ENCODE measurements around the gene MED19. TPM values are rescaled to one million over a fixed set of nuclear protein-coding genes. Genes with fewer than 3 reads are reported as not detected.

MED19 gene
- total RNA-seq, 2 experiments from 2014 or later = 13.7 to 14.9 TPM

- no peak for DNase-seq
- H3K9me3 ChIP-seq (ENCODE audit: control insufficient read depth in 1 of 2, insufficient read depth in 1 of 2, low read length in 2 of 2) = no peaks in the 10 kb centered on the region
- H3K27ac Mint-ChIP-seq = peak overlapping the region; percentile 90
- H3K27me3 ChIP-seq (ENCODE audit: control insufficient read depth in 1 of 2, insufficient read depth in 2 of 2, low read length in 2 of 2) = no peaks in the 10 kb centered on the region
- POLR2A ChIA-PET = interaction anchor here (0.7 to 2.3 kb wide), 6 partner anchors 12 to 332 kb away, joined by 3 to 9 read pairs (median 4); partner anchors contain the start of genes MED19, SELENOH, TMX2 and TNKS1BP1
- intact Hi-C loops (cut with DNase I, micrococcal nuclease) = loop anchor here in 1 of 2 experiments (1.0 to 5.0 kb wide), 2 partner anchors 10 to 330 kb away; no protein-coding TSS in a partner anchor
- no peaks in the 10 kb centered on the region for H3K27me3 Mint-ChIP-seq
- no peaks in the 10 kb centered on the region for H3K9me3 Mint-ChIP-seq
- H3K4me3 Mint-ChIP-seq = peak overlapping the region; percentile 96
- H3K36me3 Mint-ChIP-seq (ENCODE audit: low read depth) = peaks cover 36% of the 10 kb centered on the region
- H3K4me1 ChIP-seq (ENCODE audit: insufficient read depth, low read length) = peaks cover 25% of the 10 kb centered on the region
- peak overlapping the region; percentile 93 for H3K4me3 ChIP-seq (ENCODE audit: low read length)
- no peak for ATAC-seq (ENCODE audit: poor library complexity)
- CTCF ChIA-PET = interaction anchor here (1.1 to 1.5 kb wide), 5 partner anchors 8 to 321 kb away, joined by 3 to 5 read pairs (median 3); partner anchors contain the start of genes SSRP1 and UBE2L6
- peak overlapping the region; percentile 92 to 93 for H3K27ac ChIP-seq (ENCODE audit: low read depth in 1 of 2, low read length in 2 of 2)
- no peak for TF ChIP-seq CTCF (IDR thresholded peaks at IDR 0.05)
- peaks cover 21% of the 10 kb centered on the region for H3K4me1 Mint-ChIP-seq (ENCODE audit: low read depth)
- peaks cover 27% of the 10 kb centered on the region for H3K36me3 ChIP-seq (ENCODE audit: insufficient read depth, low read length)
Measured at GRCh38 chr11:57656885-57657193, 55.2 kb downstream of the MED19 start.

Other genes starting within 250 kb of the MED19 start
- gene SLC43A1, start 196.5 kb downstream of the MED19 start, total RNA-seq = 1 to 10 TPM; 3.1 to 4.2 TPM
- gene TIMM10, start 181.5 kb downstream of the MED19 start, total RNA-seq = 10 to 100 TPM; 28.0 TPM
- gene SMTNL1, start 174.6 kb downstream of the MED19 start, total RNA-seq = not detected
- 10 to 100 TPM; 35.0 to 36.2 TPM for gene UBE2L6, start 144.5 kb downstream of the MED19 start, total RNA-seq
- gene SERPING1, start 114.5 kb downstream of the MED19 start, total RNA-seq = under 1 TPM in 1 of 2 experiments, not detected in 1; 0.53 TPM
- 1 to 10 TPM; 5.6 to 7.3 TPM for gene YPEL4, start 62.3 kb downstream of the MED19 start, total RNA-seq
- gene CLP1, start 54.5 kb downstream of the MED19 start, total RNA-seq = 10 to 100 TPM; 21.8 to 24.2 TPM
- 10 to 100 TPM; 59.7 to 61.1 TPM for gene ZDHHC5, start 44.1 kb downstream of the MED19 start, total RNA-seq
- 10 to 100 TPM; 30.0 to 30.5 TPM for gene TMX2, start 378 bp upstream of the MED19 start, total RNA-seq
- 10 to 100 TPM; 48.0 to 48.5 TPM for gene SELENOH, start 29.3 kb upstream of the MED19 start, total RNA-seq
- not detected for gene BTBD18, start 39.6 kb upstream of the MED19 start, total RNA-seq
- 10 to 100 TPM; 12.4 to 12.5 TPM for gene CTNND1, start 49.6 kb upstream of the MED19 start, total RNA-seq

All from CD4-positive, alpha-beta T cell (primary cell).